Lung (tissue), 12 donors: Measurements from ENCODE around the gene SEPTIN5. TPM values are rescaled to one million over a fixed set of nuclear protein-coding genes. Genes with fewer than 3 reads are reported as not detected.

Experiments
- ATAC-seq: fragments of 200-7000 bp; cut with Tn5 transposase; one replicate; pipeline ENCODE4 v1.9.1; 2020; ENCODE audit warnings: moderate number of reproducible peaks; ENCODE audit not compliant: insufficient read depth, low FRiP score
- DNase-seq, 3 donors: peaks; one replicate each; pipeline ENCODE4 v3.0.0-alpha.2; 2013 to 2017
- H3K27ac ChIP-seq, 2 donors: one replicate each; pipeline ENCODE4 v1.5.1; 2013; ENCODE audit warnings: mild to moderate bottlenecking in 2 of 2, moderate library complexity in 2 of 2, control low read depth in 1 of 2, inconsistent platforms in 1 of 2, low read depth in 1 of 2, low read length in 1 of 2
- H3K27me3 ChIP-seq, 3 donors: one replicate each; pipeline ENCODE4 v1.5.1; 2013; ENCODE audit warnings: low read length in 2 of 3; ENCODE audit not compliant: control insufficient read depth in 3 of 3, insufficient read depth in 3 of 3
- H3K36me3 ChIP-seq, 4 donors: one replicate each; pipeline ENCODE4 v1.5.1; 2013; ENCODE audit warnings: low read length in 4 of 4, mild to moderate bottlenecking in 1 of 4, moderate library complexity in 1 of 4; ENCODE audit not compliant: control insufficient read depth in 4 of 4, insufficient read depth in 4 of 4
- H3K4me1 ChIP-seq, 5 donors: one replicate each; pipeline ENCODE4 v1.5.1; 2013; ENCODE audit warnings: low read length in 5 of 5, mild to moderate bottlenecking in 2 of 5, moderate library complexity in 1 of 5; ENCODE audit not compliant: control insufficient read depth in 5 of 5, insufficient read depth in 5 of 5
- H3K4me3 ChIP-seq: one replicate; pipeline ENCODE4 v1.5.1; 2013; ENCODE audit warnings: mild to moderate bottlenecking, control low read depth, moderate library complexity
- H3K9ac ChIP-seq, 2 donors: one replicate each; pipeline ENCODE4 v1.5.1; 2013; ENCODE audit warnings: low read length in 2 of 2, control low read depth in 1 of 2; ENCODE audit not compliant: insufficient read depth in 1 of 2
- H3K9me3 ChIP-seq, 4 donors: one replicate each; pipeline ENCODE4 v1.5.1; 2013; ENCODE audit warnings: low read length in 3 of 4, mild to moderate bottlenecking in 1 of 4, moderate library complexity in 1 of 4; ENCODE audit not compliant: control insufficient read depth in 4 of 4, insufficient read depth in 3 of 4
- WGBS, 2 donors: extraction: QIAGEN DNeasy Blood & Tissue Kit; methylation state at CpG; one replicate each; pipeline ENCODE4 v1.1.7; 2013; 5-methylcytosine and 5-hydroxymethylcytosine counted together
- polyA plus RNA-seq, 2 donors: library from polyadenylated mRNA; stranded (reverse); fragments of 200-250 nt; gene quantifications; one replicate each; pipeline ENCODE4 v1.2.1, GENCODE V29; 2013
- total RNA-seq, 2 donors: library from RNA; depleted of rRNA in 1 of 2; stranded (reverse); fragments of >200 nt in 1 of 2; gene quantifications; one replicate each; pipeline ENCODE4 v1.2.1, GENCODE V29; 2014 to 2021
- TF ChIP-seq, protein P1 (sequence below): IDR thresholded peaks from 2 replicates; pipeline ENCODE4 v1.5.1; 2012; ENCODE audit warnings: mild to moderate bottlenecking; ENCODE audit errors: control extremely low read depth, extremely low read depth
- donor health status: control.
- donor health status: control.
- donor health status: Bipolar disorder and iron deficiency.
- donor health status: healthy.
- donor health status: DM: yes; HTN: yes; CAD: no.

The SEPTIN5 gene
- total and polyA plus RNA-seq, 4 donors = 10.4 to 32.5 (median 14.2) TPM

DNA sequence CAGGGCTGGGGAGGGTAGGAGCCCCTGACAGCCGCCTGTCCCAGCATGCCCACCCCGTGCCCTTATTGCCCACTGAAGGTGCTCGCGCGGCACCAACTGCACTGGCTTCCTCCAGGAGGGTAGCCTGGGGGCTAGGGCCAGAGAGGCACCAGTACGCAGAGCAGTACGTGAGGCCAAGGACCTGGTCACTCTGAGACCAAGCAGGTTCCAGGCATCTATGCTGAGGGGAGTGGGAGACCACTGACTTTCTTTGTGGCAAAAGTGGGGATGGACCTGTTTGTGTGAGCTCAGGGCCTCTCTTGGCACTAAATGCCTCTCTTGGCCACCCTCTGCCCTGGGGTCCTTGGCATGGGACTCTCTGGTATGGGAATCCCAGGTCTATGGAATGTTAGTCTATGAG, 19.9 kb downstream of the SEPTIN5 start:
- 94 to 96% methylated on average over 7 of the region's 7 CpGs for WGBS, 2 donors
- TF ChIP-seq, protein P1, sequence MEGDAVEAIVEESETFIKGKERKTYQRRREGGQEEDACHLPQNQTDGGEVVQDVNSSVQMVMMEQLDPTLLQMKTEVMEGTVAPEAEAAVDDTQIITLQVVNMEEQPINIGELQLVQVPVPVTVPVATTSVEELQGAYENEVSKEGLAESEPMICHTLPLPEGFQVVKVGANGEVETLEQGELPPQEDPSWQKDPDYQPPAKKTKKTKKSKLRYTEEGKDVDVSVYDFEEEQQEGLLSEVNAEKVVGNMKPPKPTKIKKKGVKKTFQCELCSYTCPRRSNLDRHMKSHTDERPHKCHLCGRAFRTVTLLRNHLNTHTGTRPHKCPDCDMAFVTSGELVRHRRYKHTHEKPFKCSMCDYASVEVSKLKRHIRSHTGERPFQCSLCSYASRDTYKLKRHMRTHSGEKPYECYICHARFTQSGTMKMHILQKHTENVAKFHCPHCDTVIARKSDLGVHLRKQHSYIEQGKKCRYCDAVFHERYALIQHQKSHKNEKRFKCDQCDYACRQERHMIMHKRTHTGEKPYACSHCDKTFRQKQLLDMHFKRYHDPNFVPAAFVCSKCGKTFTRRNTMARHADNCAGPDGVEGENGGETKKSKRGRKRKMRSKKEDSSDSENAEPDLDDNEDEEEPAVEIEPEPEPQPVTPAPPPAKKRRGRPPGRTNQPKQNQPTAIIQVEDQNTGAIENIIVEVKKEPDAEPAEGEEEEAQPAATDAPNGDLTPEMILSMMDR = no peak
- Histone ChIP-seq H3K4me3 (no peak overlapping the region), H3K4me1 (peaks cover 0 to 31% (median 0%) of the 10 kb centered on the region in 5 donors), H3K27me3 (no peaks in the 10 kb centered on the region), H3K36me3 (no peaks in the 10 kb centered on the region), H3K9me3 (no peaks in the 10 kb centered on the region), H3K27ac (no peak overlapping the region), H3K9ac (no peak overlapping the region)
- no peak for DNase-seq
- ATAC-seq = no peak

DNA sequence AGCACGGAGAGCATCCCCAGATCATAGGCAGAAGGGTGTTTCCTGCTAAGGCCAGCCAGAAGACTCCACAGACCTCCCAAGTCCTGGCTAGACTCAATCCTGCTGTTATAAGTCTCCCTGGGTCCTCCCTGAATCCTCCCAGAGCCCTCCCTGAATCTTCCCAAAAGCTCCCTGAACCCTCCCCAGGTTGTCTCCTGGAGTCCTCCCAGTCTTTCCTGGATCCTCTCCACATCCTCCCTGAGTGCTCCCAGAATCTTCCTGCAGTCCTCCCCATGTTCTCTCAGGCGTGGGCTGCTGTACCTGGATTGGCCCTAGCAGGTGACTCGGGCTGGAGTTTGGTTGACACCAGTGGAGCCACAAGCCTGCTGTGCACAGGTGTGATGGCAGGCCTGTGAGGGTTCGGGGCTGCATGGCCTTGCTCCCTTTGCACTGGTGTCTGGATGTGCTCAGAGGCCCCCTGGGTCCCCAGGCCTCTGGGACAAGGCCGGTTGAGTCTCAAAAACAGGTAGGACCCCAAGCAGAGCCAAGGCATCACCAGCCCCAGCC, 20.6 kb downstream of the SEPTIN5 start:
- no peaks in the 10 kb centered on the region for H3K36me3 ChIP-seq
- ATAC-seq (no peak), DNase-seq (no peak)
- H3K9me3 ChIP-seq = no peaks in the 10 kb centered on the region
- H3K27me3 ChIP-seq = no peaks in the 10 kb centered on the region
- H3K9ac ChIP-seq = no peak overlapping the region
- H3K4me1 ChIP-seq = peaks cover 0 to 36% (median 0%) of the 10 kb centered on the region in 5 donors
- no peak overlapping the region for H3K4me3 ChIP-seq
- TF ChIP-seq, protein P1 = no peak
- 89 to 91% methylated on average over 5 of the region's 5 CpGs for WGBS, 2 donors
- no peak overlapping the region for H3K27ac ChIP-seq

DNA sequence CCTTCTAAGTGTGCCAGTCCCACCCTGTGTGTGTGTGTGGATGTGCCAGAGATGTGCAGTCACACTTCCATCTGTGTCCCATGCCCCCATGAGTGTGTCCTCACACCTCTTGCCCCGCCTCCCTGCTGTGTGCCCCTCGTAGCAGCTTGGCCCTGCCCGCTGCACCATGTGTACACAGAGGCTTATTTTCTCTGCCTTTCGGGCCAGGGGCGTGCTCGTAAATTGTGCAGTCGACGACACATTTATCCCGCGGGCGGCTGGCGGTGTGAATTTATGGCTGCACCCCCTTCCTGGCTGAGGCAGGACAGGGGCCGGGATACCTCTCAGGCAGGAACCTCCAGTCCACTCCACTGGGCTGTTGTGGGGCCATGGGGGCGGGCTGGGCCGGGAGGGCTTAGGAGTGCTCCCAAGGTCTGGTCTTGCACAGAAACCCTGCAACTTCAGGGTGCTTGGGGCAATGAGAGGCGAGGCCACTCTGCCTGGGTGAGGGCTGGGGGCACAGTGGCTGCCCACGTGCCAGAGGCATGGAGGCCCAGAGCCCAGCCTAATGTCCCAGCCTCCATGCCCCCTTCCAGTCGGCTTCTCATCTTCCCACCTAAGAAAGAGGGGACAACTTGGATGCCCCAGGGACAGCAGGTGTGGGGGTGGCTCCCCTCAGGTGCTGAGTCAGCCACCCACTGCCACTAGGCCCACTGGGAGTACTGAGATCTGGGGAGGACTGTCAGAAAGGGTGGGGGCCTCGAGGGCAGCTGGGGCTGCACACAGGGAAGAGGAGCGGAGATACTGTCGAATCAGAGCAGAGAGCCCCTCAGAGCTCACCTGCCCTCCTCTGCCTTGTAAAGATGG, 21.6 kb downstream of the SEPTIN5 start:
- H3K4me1 ChIP-seq = peaks cover 0 to 29% (median 0%) of the 10 kb centered on the region in 5 donors
- H3K27ac ChIP-seq = no peak overlapping the region
- TF ChIP-seq, protein P1 = no peak
- no peaks in the 10 kb centered on the region for H3K9me3 ChIP-seq
- H3K36me3 ChIP-seq = no peaks in the 10 kb centered on the region
- H3K27me3 ChIP-seq = no peaks in the 10 kb centered on the region
- ATAC-seq (no peak), DNase-seq (no peak)
- no peak overlapping the region for H3K4me3 ChIP-seq
- no peak overlapping the region for H3K9ac ChIP-seq
- 82 to 84% methylated on average over 21 of the region's 21 CpGs for WGBS, 2 donors
